ENCODE data around the gene IFNA21.
"Not testable (repeated sequence)": the region's sequence is repeated elsewhere in the genome, so short reads cannot be mapped to it uniquely, and the experiment has no call there.

The IFNA21 gene

GRCh38 chr9:21137020-21137419, 29.4 kb downstream of the IFNA21 start:
- DNase-seq = no peak

- no peak for DNase-seq
These were observed 30.7 kb downstream of the IFNA21 start for GRCh38 chr9:21135736-21136135.

GRCh38 chr9:21128186-21128585, 38.3 kb downstream of the IFNA21 start:
- DNase-seq = not testable (repeated sequence)

GRCh38 chr9:21121595-21122251, 44.7 kb downstream of the IFNA21 start:
- no peak for DNase-seq

- DNase-seq = no peak
These were observed 45.4 kb downstream of the IFNA21 start for GRCh38 chr9:21121079-21121478.

- DNase-seq = no peak
These were observed 47.2 kb downstream of the IFNA21 start for GRCh38 chr9:21119093-21119770.

All from NCI-H510A treated with DMSO at 0.1 percent for 48 hours (cell line).